Fibroblast of villous mesenchyme (primary cell): ENCODE data around the gene ADAM10. TPM values are rescaled to one million over a fixed set of nuclear protein-coding genes. Genes with fewer than 3 reads are reported as not detected.

ENCODE experiments used
- DNase-seq: peaks from one replicate; pipeline ENCODE4 v3.0.0-alpha.2; 2010; ENCODE audit warnings: low read depth
- H3K4me3 ChIP-seq: 2 replicates; pipeline ENCODE4 v1.5.1; 2011; ENCODE audit warnings: low read depth, mild to moderate bottlenecking, low read length
- total RNA-seq: library from RNA; depleted of rRNA; stranded (reverse); fragments of >200 nt; gene quantifications from 2 replicates; pipeline ENCODE4 v1.2.3, GENCODE V29; 2012
- TF ChIP-seq, protein P1 (sequence below): IDR thresholded peaks from 2 replicates; pipeline ENCODE4 v1.5.1; 2012; ENCODE audit warnings: low read depth, mild to moderate bottlenecking, low read length; ENCODE audit not compliant: insufficient read depth

ADAM10 gene
- total RNA-seq, 1 donor, result 200 TPM

DNA sequence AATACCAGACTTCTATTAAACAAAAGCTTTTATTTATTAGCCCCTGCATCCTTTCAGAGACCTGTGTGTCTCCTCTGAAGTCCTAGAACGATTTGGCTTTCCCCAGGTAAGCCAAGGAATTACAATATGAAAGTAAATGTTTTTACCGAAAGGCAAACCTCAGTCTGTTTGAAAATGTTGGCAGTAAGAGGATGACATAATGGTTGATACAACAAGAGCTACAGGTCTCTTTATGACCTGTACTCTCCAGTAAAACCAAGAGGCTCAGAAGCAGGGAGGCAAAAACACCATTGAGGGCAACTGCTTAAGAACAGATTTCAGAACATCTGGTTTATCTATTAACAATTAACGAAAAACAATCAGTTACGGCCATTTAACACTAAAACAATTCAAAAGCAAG, 107.8 kb downstream of the ADAM10 start:
- TF ChIP-seq, protein P1, sequence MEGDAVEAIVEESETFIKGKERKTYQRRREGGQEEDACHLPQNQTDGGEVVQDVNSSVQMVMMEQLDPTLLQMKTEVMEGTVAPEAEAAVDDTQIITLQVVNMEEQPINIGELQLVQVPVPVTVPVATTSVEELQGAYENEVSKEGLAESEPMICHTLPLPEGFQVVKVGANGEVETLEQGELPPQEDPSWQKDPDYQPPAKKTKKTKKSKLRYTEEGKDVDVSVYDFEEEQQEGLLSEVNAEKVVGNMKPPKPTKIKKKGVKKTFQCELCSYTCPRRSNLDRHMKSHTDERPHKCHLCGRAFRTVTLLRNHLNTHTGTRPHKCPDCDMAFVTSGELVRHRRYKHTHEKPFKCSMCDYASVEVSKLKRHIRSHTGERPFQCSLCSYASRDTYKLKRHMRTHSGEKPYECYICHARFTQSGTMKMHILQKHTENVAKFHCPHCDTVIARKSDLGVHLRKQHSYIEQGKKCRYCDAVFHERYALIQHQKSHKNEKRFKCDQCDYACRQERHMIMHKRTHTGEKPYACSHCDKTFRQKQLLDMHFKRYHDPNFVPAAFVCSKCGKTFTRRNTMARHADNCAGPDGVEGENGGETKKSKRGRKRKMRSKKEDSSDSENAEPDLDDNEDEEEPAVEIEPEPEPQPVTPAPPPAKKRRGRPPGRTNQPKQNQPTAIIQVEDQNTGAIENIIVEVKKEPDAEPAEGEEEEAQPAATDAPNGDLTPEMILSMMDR, result no peak
- DNase-seq, result no peak
- H3K4me3 ChIP-seq, result no peak overlapping the region

DNA sequence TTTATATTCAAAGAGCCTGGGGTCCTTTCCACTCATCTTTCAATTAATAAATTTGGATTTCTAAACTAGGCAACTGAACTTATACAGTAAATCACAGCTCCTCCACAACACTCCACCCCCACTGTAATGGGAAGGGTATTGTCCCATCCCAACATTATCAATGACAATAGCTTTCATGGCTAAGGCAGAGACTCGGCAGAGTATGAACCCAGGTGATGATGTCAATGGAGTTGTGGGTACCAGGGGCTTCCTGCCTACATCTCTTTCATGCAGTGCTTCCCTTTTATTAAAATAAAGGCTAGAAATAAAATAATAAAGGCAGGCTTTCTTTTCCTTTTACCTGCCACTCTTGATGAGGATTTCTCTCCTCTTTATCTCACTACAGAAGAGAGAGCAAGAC, 109.5 kb downstream of the ADAM10 start:
- H3K4me3 ChIP-seq, result no peak overlapping the region
- TF ChIP-seq, protein P1, result no peak
- no peak for DNase-seq

- no peak overlapping the region for H3K4me3 ChIP-seq
- TF ChIP-seq, protein P1, result no peak
- DNase-seq, result no peak
These were observed 110.3 kb downstream of the ADAM10 start for GRCh38 chr15:58639002-58639756.

DNA sequence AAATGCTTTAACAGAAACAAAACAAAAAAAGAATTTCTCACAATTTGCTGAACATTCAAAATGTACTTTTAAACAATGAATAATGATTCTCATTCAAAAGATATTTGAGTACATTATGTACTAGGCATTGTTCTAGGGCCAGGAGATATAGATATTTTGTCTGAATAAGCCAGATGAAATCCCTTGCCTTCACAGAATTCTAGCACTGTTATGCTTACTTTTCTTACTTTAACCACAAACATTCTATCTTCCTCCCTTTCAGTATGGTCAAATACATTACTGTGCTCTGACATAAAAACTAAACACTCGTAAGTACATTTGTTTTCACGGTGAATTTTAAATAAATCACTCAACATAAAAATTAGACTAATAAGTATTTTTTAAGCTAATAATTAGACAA, 116.7 kb downstream of the ADAM10 start:
- DNase-seq, result peak; percentile 20
- no peak overlapping the region for H3K4me3 ChIP-seq
- TF ChIP-seq, protein P1, result no peak

- no peak for DNase-seq
- TF ChIP-seq, protein P1, result no peak
- H3K4me3 ChIP-seq, result no peak overlapping the region
These were observed 118.2 kb downstream of the ADAM10 start for GRCh38 chr15:58631319-58631718.

GRCh38 chr15:58629625-58630024, 119.9 kb downstream of the ADAM10 start:
- H3K4me3 ChIP-seq, result no peak overlapping the region
- TF ChIP-seq, protein P1, result no peak
- no peak for DNase-seq
